ENCODE results near the gene METTL27. TPM values are rescaled to one million over a fixed set of nuclear protein-coding genes. Genes with fewer than 3 reads are reported as not detected.

Gene METTL27
- total and polyA plus RNA-seq, 2 of the 8 experiments (the other 6 are each of a cell fraction or from before 2014, with no cell fraction given) = 6.2 to 12.0 TPM

DNA sequence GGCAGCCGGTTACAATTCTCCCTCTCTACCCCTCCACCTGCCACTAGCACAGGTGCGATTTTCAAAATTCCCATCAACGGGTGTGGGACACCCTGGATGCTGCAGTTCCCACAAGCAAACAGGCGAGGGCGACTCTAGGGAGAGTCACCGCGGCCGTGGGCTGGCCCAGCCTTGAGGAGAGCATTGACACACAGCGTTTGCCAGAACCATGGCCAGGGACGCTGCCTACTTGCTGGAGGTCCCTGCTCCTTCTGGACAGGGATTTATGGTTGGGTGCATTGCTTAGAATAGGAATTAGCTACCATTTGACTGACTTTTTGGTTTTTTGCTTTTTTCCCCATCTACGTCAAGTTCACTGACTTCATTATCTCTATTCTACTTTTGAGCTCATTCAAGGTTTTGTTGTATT is 30.6 kb downstream of the METTL27 start (continued):
- peak; percentile 73 for TF ChIP-seq BACH1 (IDR thresholded peaks at IDR 0.05; ENCODE audit: low read length)
- TF ChIP-seq TBP (IDR thresholded peaks at IDR 0.05; ENCODE audit: low read depth, low read length) = no peak
- no peak for TF ChIP-seq JUN (IDR thresholded peaks at IDR 0.05; ENCODE audit: low read depth, low read length)
- TF ChIP-seq YY1 (IDR thresholded peaks at IDR 0.05; ENCODE audit: low read depth, low read length) = peak; percentile 66; the same call in 1 of the 2 replicates
- TF ChIP-seq, protein P1, sequence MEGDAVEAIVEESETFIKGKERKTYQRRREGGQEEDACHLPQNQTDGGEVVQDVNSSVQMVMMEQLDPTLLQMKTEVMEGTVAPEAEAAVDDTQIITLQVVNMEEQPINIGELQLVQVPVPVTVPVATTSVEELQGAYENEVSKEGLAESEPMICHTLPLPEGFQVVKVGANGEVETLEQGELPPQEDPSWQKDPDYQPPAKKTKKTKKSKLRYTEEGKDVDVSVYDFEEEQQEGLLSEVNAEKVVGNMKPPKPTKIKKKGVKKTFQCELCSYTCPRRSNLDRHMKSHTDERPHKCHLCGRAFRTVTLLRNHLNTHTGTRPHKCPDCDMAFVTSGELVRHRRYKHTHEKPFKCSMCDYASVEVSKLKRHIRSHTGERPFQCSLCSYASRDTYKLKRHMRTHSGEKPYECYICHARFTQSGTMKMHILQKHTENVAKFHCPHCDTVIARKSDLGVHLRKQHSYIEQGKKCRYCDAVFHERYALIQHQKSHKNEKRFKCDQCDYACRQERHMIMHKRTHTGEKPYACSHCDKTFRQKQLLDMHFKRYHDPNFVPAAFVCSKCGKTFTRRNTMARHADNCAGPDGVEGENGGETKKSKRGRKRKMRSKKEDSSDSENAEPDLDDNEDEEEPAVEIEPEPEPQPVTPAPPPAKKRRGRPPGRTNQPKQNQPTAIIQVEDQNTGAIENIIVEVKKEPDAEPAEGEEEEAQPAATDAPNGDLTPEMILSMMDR (IDR thresholded peaks at IDR 0.05; ENCODE audit: control extremely low read depth in 1 of 3, insufficient read depth in 1 of 3, low read depth in 1 of 3, low read length in 3 of 3) = peak; percentile 90 to 97 (median 91)
- no peak for TF ChIP-seq POLR2AphosphoS5 (IDR thresholded peaks at IDR 0.05; ENCODE audit: low read depth, low read length)
- TF ChIP-seq GABPA (IDR thresholded peaks at IDR 0.05; ENCODE audit: borderline replicate concordance, insufficient read depth, low read length) = no peak
- no peak for TF ChIP-seq ZNF274 (IDR thresholded peaks at IDR 0.05; ENCODE audit: borderline replicate concordance, extremely low read depth, low read length)
- TF ChIP-seq SIN3A (conservative IDR thresholded peaks at IDR 0.05 in 1 of 2, IDR thresholded peaks at IDR 0.05 in 1 of 2; ENCODE audit: low read depth in 1 of 2, low read length in 2 of 2) = 0 out of 4 replicates have a peak, but pooled peaks of 1 of the 2 experiments have one; percentile 48
- no peak for TF ChIP-seq TAF7 (optimal IDR thresholded peaks at IDR 0.05; ENCODE audit: borderline replicate concordance, low read depth, low read length)
- no peak; the same call in 1 of the 2 replicates for TF ChIP-seq CEBPB (IDR thresholded peaks at IDR 0.05; ENCODE audit: low read depth, low read length)

Measured in H1 (cell line).